Activated naive CD4-positive, alpha-beta T cell treated with anti-CD3 and anti-CD28 coated beads, Interleukin-2, amount 50 U/mL, for 16 hours (primary cell): ENCODE data around the gene ARL11.
"Not testable (repeated sequence)": the region's sequence is repeated elsewhere in the genome, so short reads cannot be mapped to it uniquely, and the experiment has no call there.

ENCODE experiments used
- DNase-seq: peaks from one replicate; pipeline ENCODE4 v3.0.0-alpha.2; 2020

ARL11 gene

GRCh38 chr13:49627831-49628652 lies at the start of gene ARL11:
Gene ARL11 (plus strand): TSS chr13:49628507. CDS start chr13:49630448, 1,941 bp downstream.
- peak; percentile 63 for DNase-seq

GRCh38 chr13:49579501-49579900 lies 48.8 kb upstream of the ARL11 start:
- DNase-seq: no peak

GRCh38 chr13:49580980-49581680 lies 47.2 kb upstream of the ARL11 start:
- DNase-seq: no peak

- DNase-seq: no peak
These were observed 43.5 kb upstream of the ARL11 start for GRCh38 chr13:49584771-49585182.

- peak; percentile 75 for DNase-seq
These were observed 42.8 kb upstream of the ARL11 start, which contains the start of gene RCBTB1 for GRCh38 chr13:49585220-49586157. Gene RCBTB1 (minus strand): TSS chr13:49585558. CDS start chr13:49567279, 18,279 bp downstream.

- no peak for DNase-seq
These were observed 41.6 kb upstream of the ARL11 start for GRCh38 chr13:49586717-49587116.

GRCh38 chr13:49587311-49587847 lies 40.9 kb upstream of the ARL11 start:
- no peak for DNase-seq

- not testable (repeated sequence) for DNase-seq
These were observed 37.6 kb upstream of the ARL11 start for GRCh38 chr13:49590714-49591113.

GRCh38 chr13:49593876-49594275 lies 34.4 kb upstream of the ARL11 start:
- DNase-seq: not testable (repeated sequence)

- no peak for DNase-seq
These were observed 33.7 kb upstream of the ARL11 start for GRCh38 chr13:49594576-49594975.

GRCh38 chr13:49596221-49596620 lies 32.1 kb upstream of the ARL11 start:
- DNase-seq: no peak

- no peak for DNase-seq
These were observed 31.2 kb upstream of the ARL11 start for GRCh38 chr13:49597043-49597641.

- DNase-seq: no peak
These were observed 26.3 kb upstream of the ARL11 start for GRCh38 chr13:49602005-49602404.

- DNase-seq: not testable (repeated sequence)
These were observed 25.7 kb upstream of the ARL11 start for GRCh38 chr13:49602615-49603014.

- DNase-seq: no peak
These were observed 23.7 kb upstream of the ARL11 start for GRCh38 chr13:49604570-49604969.

GRCh38 chr13:49606747-49607648 lies 21.3 kb upstream of the ARL11 start:
- peak; percentile 82 for DNase-seq

GRCh38 chr13:49607761-49608160 lies 20.5 kb upstream of the ARL11 start:
- no peak for DNase-seq

GRCh38 chr13:49608651-49609331 lies 19.5 kb upstream of the ARL11 start:
- DNase-seq: no peak

- no peak for DNase-seq
These were observed 18.1 kb upstream of the ARL11 start for GRCh38 chr13:49610176-49610575.

- not testable (repeated sequence) for DNase-seq
These were observed 16.3 kb upstream of the ARL11 start for GRCh38 chr13:49612042-49612441.
